Ishikawa (cell line): ENCODE results near the gene ROBO2.

ENCODE experiments used
- EP300 ChIP-seq: IDR thresholded peaks from 2 replicates; pipeline ENCODE4 v1.6.1; 2012; ENCODE audit warnings: borderline replicate concordance
- FOXM1 ChIP-seq: IDR thresholded peaks from 2 replicates; pipeline ENCODE4 v1.6.1; 2012; ENCODE audit warnings: low read depth, borderline replicate concordance
- NFIC ChIP-seq: IDR thresholded peaks from 2 replicates; pipeline ENCODE4 v1.6.1; 2012
- RAD21 ChIP-seq: IDR thresholded peaks from 2 replicates; pipeline ENCODE4 v1.6.1; 2012; ENCODE audit warnings: low read depth
- YY1 ChIP-seq: IDR thresholded peaks from 2 replicates; pipeline ENCODE4 v1.6.1; 2012; ENCODE audit warnings: low read depth
- TF ChIP-seq, protein P1 (sequence below): IDR thresholded peaks from 2 replicates; pipeline ENCODE4 v1.6.1; 2012

DNA sequence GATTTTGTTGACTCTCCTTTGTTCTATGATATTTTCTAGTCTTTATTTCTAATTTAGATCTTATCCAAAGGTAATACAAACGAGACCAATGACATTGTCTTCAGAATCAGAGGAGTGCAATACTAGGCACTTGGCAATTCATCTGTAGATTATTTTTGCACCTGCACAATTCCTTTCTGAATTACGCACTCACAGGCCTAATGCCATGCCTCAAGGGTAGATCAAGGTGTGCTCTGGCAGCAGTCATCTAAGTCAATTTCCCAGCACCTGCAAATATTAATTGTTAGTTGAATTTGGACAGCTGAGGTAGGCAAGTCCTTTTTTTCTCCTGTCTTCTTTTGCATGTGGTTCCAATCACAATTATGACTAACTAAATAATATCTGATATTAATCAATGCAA is 653.2 kb downstream of the ROBO2 start:
- TF ChIP-seq, protein P1, sequence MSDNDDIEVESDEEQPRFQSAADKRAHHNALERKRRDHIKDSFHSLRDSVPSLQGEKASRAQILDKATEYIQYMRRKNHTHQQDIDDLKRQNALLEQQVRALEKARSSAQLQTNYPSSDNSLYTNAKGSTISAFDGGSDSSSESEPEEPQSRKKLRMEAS: no peak
- TF ChIP-seq EP300 (no peak), FOXM1 (no peak), YY1 (no peak), RAD21 (no peak), NFIC (no peak)
